Measurements from ENCODE around the gene ZNRF2. TPM values are rescaled to one million over a fixed set of nuclear protein-coding genes. Genes with fewer than 3 reads are reported as not detected.

The ZNRF2 gene
- total and polyA plus RNA-seq, 2 donors (not counting 1 experiment from before 2014, with no cell fraction given) = 2.6 to 7.9 TPM

- DNase-seq (ENCODE audit: low read depth in 2 of 2) = peak; percentile 56 to 65
- H3K9me3 ChIP-seq (ENCODE audit: control insufficient read depth, insufficient read depth, low read depth, low read length) = no peaks in the 10 kb centered on the region
- no peak overlapping the region for H3K9ac ChIP-seq (ENCODE audit: insufficient read depth, low read length)
- no peaks in the 10 kb centered on the region for H4K20me1 ChIP-seq (ENCODE audit: control insufficient read depth, extremely low read depth, insufficient read depth, low read length)
- H3K4me2 ChIP-seq (ENCODE audit: extremely low read depth, insufficient read depth, low read length) = no peak overlapping the region
- TF ChIP-seq CTCF (conservative IDR thresholded peaks at IDR 0.05 in 1 of 2, IDR thresholded peaks at IDR 0.05 in 1 of 2; ENCODE audit: low read depth in 1 of 2, low read length in 2 of 2) (no peak), EZH2 (IDR thresholded peaks at IDR 0.05; ENCODE audit: low read length, missing control alignments) (no peak)
- H3K4me1 ChIP-seq (ENCODE audit: control insufficient read depth, extremely low read depth, insufficient read depth, low read length) = no peaks in the 10 kb centered on the region
- H3K4me3 ChIP-seq (replicated peaks in 1 of 4; ENCODE audit: control extremely low read depth in 1 of 4, insufficient read depth in 1 of 4, low read depth in 3 of 4, low read length in 4 of 4) = no peak overlapping the region
- no peak overlapping the region for H3K27ac ChIP-seq (ENCODE audit: insufficient read depth, low read length)
- H2AFZ ChIP-seq (ENCODE audit: low read length) = no peak overlapping the region
- H3K36me3 ChIP-seq (ENCODE audit: control insufficient read depth, insufficient read depth, low read length) = no peaks in the 10 kb centered on the region
- H3K79me2 ChIP-seq (ENCODE audit: control insufficient read depth, insufficient read depth, low read length) = no peaks in the 10 kb centered on the region
- no peaks in the 10 kb centered on the region for H3K27me3 ChIP-seq (ENCODE audit: control insufficient read depth, insufficient read depth, low read length)
These were observed 43.4 kb downstream of the ZNRF2 start for GRCh38 chr7:30327813-30328212.

DNA sequence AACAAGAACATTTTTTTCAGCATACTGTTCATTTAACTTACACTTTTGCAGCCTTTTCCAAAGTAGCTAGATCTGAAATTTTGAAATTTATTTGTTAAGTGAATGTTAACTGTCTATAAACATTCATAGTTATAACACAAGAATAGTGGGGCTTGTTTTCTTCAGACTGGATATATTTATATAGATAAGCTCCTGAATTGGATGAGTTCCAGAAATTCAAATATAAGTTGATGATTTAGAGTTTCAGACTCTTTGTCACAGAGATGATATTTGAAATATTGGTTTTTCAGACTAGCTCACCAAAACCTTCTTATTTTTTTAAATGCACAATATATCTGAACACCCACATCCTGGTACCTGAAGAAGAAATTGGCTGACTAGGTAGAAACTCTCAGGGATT lies 44.0 kb downstream of the ZNRF2 start:
- no peak overlapping the region for H2AFZ ChIP-seq (ENCODE audit: low read length)
- DNase-seq (ENCODE audit: low read depth in 2 of 2) = no peak
- H3K9me3 ChIP-seq (ENCODE audit: control insufficient read depth, insufficient read depth, low read depth, low read length) = no peaks in the 10 kb centered on the region
- no peaks in the 10 kb centered on the region for H3K79me2 ChIP-seq (ENCODE audit: control insufficient read depth, insufficient read depth, low read length)
- no peak overlapping the region for H3K4me3 ChIP-seq (replicated peaks in 1 of 4; ENCODE audit: control extremely low read depth in 1 of 4, insufficient read depth in 1 of 4, low read depth in 3 of 4, low read length in 4 of 4)
- H3K27me3 ChIP-seq (ENCODE audit: control insufficient read depth, insufficient read depth, low read length) = no peaks in the 10 kb centered on the region
- no peak overlapping the region for H3K27ac ChIP-seq (ENCODE audit: insufficient read depth, low read length)
- no peak overlapping the region for H3K9ac ChIP-seq (ENCODE audit: insufficient read depth, low read length)
- TF ChIP-seq EZH2 (IDR thresholded peaks at IDR 0.05; ENCODE audit: low read length, missing control alignments) (no peak), CTCF (conservative IDR thresholded peaks at IDR 0.05 in 1 of 2, IDR thresholded peaks at IDR 0.05 in 1 of 2; ENCODE audit: low read depth in 1 of 2, low read length in 2 of 2) (no peak)
- no peak overlapping the region for H3K4me2 ChIP-seq (ENCODE audit: extremely low read depth, insufficient read depth, low read length)
- no peaks in the 10 kb centered on the region for H3K36me3 ChIP-seq (ENCODE audit: control insufficient read depth, insufficient read depth, low read length)
- H3K4me1 ChIP-seq (ENCODE audit: control insufficient read depth, extremely low read depth, insufficient read depth, low read length) = no peaks in the 10 kb centered on the region
- H4K20me1 ChIP-seq (ENCODE audit: control insufficient read depth, extremely low read depth, insufficient read depth, low read length) = no peaks in the 10 kb centered on the region

- no peaks in the 10 kb centered on the region for H4K20me1 ChIP-seq (ENCODE audit: control insufficient read depth, extremely low read depth, insufficient read depth, low read length)
- no peaks in the 10 kb centered on the region for H3K36me3 ChIP-seq (ENCODE audit: control insufficient read depth, insufficient read depth, low read length)
- H3K79me2 ChIP-seq (ENCODE audit: control insufficient read depth, insufficient read depth, low read length) = no peaks in the 10 kb centered on the region
- H3K9me3 ChIP-seq (ENCODE audit: control insufficient read depth, insufficient read depth, low read depth, low read length) = no peaks in the 10 kb centered on the region
- H3K4me2 ChIP-seq (ENCODE audit: extremely low read depth, insufficient read depth, low read length) = no peak overlapping the region
- TF ChIP-seq CTCF (conservative IDR thresholded peaks at IDR 0.05 in 1 of 2, IDR thresholded peaks at IDR 0.05 in 1 of 2; ENCODE audit: low read depth in 1 of 2, low read length in 2 of 2) = no peak
- TF ChIP-seq EZH2 (IDR thresholded peaks at IDR 0.05; ENCODE audit: low read length, missing control alignments) = no peak
- no peak overlapping the region for H3K27ac ChIP-seq (ENCODE audit: insufficient read depth, low read length)
- no peak overlapping the region for H2AFZ ChIP-seq (ENCODE audit: low read length)
- no peak overlapping the region for H3K4me3 ChIP-seq (replicated peaks in 1 of 4; ENCODE audit: control extremely low read depth in 1 of 4, insufficient read depth in 1 of 4, low read depth in 3 of 4, low read length in 4 of 4)
- no peaks in the 10 kb centered on the region for H3K4me1 ChIP-seq (ENCODE audit: control insufficient read depth, extremely low read depth, insufficient read depth, low read length)
- no peaks in the 10 kb centered on the region for H3K27me3 ChIP-seq (ENCODE audit: control insufficient read depth, insufficient read depth, low read length)
- H3K9ac ChIP-seq (ENCODE audit: insufficient read depth, low read length) = no peak overlapping the region
- no peak for DNase-seq (ENCODE audit: low read depth in 2 of 2)
These were observed 45.3 kb downstream of the ZNRF2 start for GRCh38 chr7:30329716-30330115.

All from fibroblast of lung (primary cell).